ENCODE data around the gene C16orf95. TPM values are rescaled to one million over a fixed set of nuclear protein-coding genes. Genes with fewer than 3 reads are reported as not detected.

C16orf95 gene
- total RNA-seq, 1 donor from 2014 or later: 3.4 TPM

GRCh38 chr16:87316450-87316922, 706 bp downstream of the C16orf95 start:
- no peak for DNase-seq (ENCODE audit: low read depth)

- no peak for DNase-seq (ENCODE audit: low read depth)
Observed at GRCh38 chr16:87314990-87315420, 2.2 kb downstream of the C16orf95 start.

GRCh38 chr16:87312008-87312407, 5.2 kb downstream of the C16orf95 start:
- no peak for DNase-seq (ENCODE audit: low read depth)

GRCh38 chr16:87311387-87311786, 5.8 kb downstream of the C16orf95 start:
- no peak for DNase-seq (ENCODE audit: low read depth)

GRCh38 chr16:87310610-87311009, 6.6 kb downstream of the C16orf95 start:
- DNase-seq (ENCODE audit: low read depth): no peak

GRCh38 chr16:87309620-87310525, 7.3 kb downstream of the C16orf95 start:
- DNase-seq (ENCODE audit: low read depth): no peak

- DNase-seq (ENCODE audit: low read depth): no peak
Observed at GRCh38 chr16:87308826-87309225, 8.4 kb downstream of the C16orf95 start.

- no peak for DNase-seq (ENCODE audit: low read depth)
Observed at GRCh38 chr16:87306516-87306915, 10.7 kb downstream of the C16orf95 start.

- no peak for DNase-seq (ENCODE audit: low read depth)
Observed at GRCh38 chr16:87305505-87306391, 11.4 kb downstream of the C16orf95 start.

GRCh38 chr16:87304951-87305350, 12.2 kb downstream of the C16orf95 start:
- no peak for DNase-seq (ENCODE audit: low read depth)

GRCh38 chr16:87303962-87304521, 13.2 kb downstream of the C16orf95 start:
- no peak for DNase-seq (ENCODE audit: low read depth)

GRCh38 chr16:87303431-87303930, 13.7 kb downstream of the C16orf95 start:
- peak; percentile 15 for DNase-seq (ENCODE audit: low read depth)

- DNase-seq (ENCODE audit: low read depth): no peak
Observed at GRCh38 chr16:87298857-87299465, 18.2 kb downstream of the C16orf95 start.

- no peak for DNase-seq (ENCODE audit: low read depth)
Observed at GRCh38 chr16:87297918-87298631, 19.1 kb downstream of the C16orf95 start.

GRCh38 chr16:87297407-87297806, 19.8 kb downstream of the C16orf95 start:
- no peak for DNase-seq (ENCODE audit: low read depth)

- no peak for DNase-seq (ENCODE audit: low read depth)
Observed at GRCh38 chr16:87295661-87296531, 21.3 kb downstream of the C16orf95 start.

- peak; percentile 25 for DNase-seq (ENCODE audit: low read depth)
Observed at GRCh38 chr16:87295259-87295658, 21.9 kb downstream of the C16orf95 start.

GRCh38 chr16:87293990-87294389, 23.2 kb downstream of the C16orf95 start:
- DNase-seq (ENCODE audit: low read depth): no peak

GRCh38 chr16:87291944-87292343, 25.2 kb downstream of the C16orf95 start:
- DNase-seq (ENCODE audit: low read depth): no peak
